ENCODE data around the gene AGBL4.

The AGBL4 gene

DNA sequence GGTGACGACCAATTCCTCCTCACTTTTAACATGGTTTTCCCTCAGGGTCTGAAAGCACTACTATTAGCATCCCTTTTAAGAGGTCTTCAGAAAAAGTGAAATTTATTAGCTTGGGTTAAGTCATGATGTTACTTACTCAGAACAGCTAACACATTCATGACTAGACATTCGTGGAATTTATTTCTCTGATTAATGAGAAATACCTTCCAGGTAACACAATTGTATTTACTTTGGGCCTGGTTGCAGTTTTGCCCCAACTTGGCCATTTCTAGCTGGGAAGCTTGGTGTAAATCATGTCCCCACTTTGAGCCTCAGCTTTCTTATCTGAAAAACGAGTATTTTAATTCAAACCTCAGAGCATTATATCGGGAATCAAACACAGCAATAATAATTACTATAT, 1432.6 kb downstream of the AGBL4 start:
- CTCF ChIA-PET = interaction anchor here (1.8 kb wide), 1 partner anchor 10 kb away, joined by 4 read pairs; no protein-coding TSS in a partner anchor
- TF ChIP-seq, protein P1, sequence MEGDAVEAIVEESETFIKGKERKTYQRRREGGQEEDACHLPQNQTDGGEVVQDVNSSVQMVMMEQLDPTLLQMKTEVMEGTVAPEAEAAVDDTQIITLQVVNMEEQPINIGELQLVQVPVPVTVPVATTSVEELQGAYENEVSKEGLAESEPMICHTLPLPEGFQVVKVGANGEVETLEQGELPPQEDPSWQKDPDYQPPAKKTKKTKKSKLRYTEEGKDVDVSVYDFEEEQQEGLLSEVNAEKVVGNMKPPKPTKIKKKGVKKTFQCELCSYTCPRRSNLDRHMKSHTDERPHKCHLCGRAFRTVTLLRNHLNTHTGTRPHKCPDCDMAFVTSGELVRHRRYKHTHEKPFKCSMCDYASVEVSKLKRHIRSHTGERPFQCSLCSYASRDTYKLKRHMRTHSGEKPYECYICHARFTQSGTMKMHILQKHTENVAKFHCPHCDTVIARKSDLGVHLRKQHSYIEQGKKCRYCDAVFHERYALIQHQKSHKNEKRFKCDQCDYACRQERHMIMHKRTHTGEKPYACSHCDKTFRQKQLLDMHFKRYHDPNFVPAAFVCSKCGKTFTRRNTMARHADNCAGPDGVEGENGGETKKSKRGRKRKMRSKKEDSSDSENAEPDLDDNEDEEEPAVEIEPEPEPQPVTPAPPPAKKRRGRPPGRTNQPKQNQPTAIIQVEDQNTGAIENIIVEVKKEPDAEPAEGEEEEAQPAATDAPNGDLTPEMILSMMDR (conservative IDR thresholded peaks at IDR 0.05; ENCODE audit: low read depth) = no peak

DNA sequence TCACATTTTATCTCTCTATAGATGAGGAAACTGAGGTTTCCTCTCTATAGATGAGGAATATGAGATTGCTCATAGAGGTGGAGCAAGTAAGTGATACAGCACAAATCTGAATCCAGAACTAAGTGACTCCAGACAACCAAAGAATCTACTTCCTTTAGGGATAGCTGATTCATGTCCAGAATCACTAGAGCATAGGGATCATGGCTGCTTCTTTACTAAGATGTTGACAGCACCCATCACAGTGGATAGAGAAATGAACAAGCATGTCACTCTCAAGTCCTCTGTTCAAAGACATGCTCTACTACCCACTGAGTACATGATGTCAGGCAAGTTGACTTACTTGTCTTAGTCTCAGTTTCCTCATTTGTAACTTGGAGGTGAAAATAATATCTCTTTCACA, 1435.7 kb downstream of the AGBL4 start:
- TF ChIP-seq, protein P1 (conservative IDR thresholded peaks at IDR 0.05; ENCODE audit: low read depth) = no peak
- POLR2A ChIA-PET (ENCODE audit: low non-redundant PET) = no interaction called here
- CTCF ChIA-PET = no interaction called here
- no peak overlapping the region for H3K27ac ChIP-seq
- DNase-seq (ENCODE audit: low spot score) = no peak

More for the DNA sequence above, 1432.6 kb downstream of the AGBL4 start:
- H3K27ac ChIP-seq = no peak overlapping the region
- POLR2A ChIA-PET (ENCODE audit: low non-redundant PET) = no interaction called here
- DNase-seq (ENCODE audit: low spot score) = no peak

DNA sequence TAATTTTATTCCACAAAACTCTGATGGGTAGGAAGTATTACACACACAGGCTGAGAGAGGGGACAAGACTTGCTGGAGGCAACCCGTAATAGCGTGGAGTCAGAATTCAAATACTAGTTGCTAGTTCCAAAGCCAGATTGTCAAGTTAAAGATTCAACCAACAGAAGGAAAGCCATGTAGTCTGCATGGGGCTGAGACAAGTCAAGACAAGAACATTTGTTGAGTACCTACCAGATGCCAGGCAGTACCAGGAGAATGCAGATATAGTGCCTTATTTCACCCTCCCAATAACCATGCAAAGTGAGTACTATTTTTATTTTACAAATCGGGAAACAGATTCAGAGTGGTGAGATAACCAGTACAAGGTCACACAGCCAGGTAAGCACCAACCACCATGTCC, 1441.3 kb downstream of the AGBL4 start:
- H3K27ac ChIP-seq = no peak overlapping the region
- TF ChIP-seq, protein P1 (conservative IDR thresholded peaks at IDR 0.05; ENCODE audit: low read depth) = no peak
- ChIA-PET POLR2A (ENCODE audit: low non-redundant PET) (no interaction called here), CTCF (interaction anchor here (1.3 kb wide), 1 partner anchor 9 kb away, joined by 4 read pairs; no protein-coding TSS in a partner anchor)
- no peak for DNase-seq (ENCODE audit: low spot score)

DNA sequence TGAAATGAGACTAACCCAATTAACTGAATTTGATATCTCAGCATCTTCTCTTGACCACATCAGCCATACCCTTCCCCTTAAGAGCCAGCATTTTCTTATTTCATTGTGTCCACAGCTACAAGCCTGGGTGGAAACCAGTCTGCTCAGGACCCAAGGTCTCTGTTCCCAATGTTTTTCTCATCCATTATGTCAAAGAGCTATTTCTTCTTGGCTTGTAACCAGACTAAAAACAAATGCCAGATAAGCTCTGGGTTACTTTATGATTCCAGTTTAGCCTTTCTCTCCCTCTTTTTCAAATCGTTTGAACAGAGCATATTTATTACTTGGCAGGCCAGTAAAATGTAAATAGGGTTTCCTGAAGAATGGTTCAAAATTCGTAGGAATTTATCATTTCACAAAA, 1442.5 kb downstream of the AGBL4 start:
- CTCF ChIA-PET = interaction anchor here (0.6 to 1.3 kb wide), 3 partner anchors 10 to 1677 kb away, joined by 3 to 4 read pairs (median 3); no protein-coding TSS in a partner anchor
- TF ChIP-seq, protein P1 (conservative IDR thresholded peaks at IDR 0.05; ENCODE audit: low read depth) = no peak
- DNase-seq (ENCODE audit: low spot score) = no peak
- POLR2A ChIA-PET (ENCODE audit: low non-redundant PET) = no interaction called here
- no peak overlapping the region for H3K27ac ChIP-seq

DNA sequence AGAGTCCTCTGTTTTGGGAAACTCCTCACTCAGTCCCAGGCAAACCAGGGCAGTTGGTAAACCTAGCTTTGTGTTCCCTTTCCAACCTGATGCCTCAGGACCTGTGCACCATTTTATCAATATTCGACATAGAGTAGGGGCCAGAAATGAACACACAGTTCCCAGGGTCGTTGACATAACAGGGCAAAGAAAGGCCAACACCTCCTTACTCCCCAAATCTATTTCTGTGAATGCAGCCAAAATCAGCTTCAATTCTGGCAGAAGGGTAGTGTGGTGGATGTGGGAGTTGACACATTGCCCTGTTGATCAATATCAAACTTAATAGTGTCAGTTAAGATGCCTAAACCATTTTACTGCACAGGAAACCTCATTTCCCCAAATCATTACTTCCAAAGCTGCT, 1447.2 kb downstream of the AGBL4 start:
- ChIA-PET POLR2A (ENCODE audit: low non-redundant PET) (no interaction called here), CTCF (no interaction called here)
- H3K27ac ChIP-seq = no peak overlapping the region
- no peak for DNase-seq (ENCODE audit: low spot score)
- TF ChIP-seq, protein P1 (conservative IDR thresholded peaks at IDR 0.05; ENCODE audit: low read depth) = no peak

DNA sequence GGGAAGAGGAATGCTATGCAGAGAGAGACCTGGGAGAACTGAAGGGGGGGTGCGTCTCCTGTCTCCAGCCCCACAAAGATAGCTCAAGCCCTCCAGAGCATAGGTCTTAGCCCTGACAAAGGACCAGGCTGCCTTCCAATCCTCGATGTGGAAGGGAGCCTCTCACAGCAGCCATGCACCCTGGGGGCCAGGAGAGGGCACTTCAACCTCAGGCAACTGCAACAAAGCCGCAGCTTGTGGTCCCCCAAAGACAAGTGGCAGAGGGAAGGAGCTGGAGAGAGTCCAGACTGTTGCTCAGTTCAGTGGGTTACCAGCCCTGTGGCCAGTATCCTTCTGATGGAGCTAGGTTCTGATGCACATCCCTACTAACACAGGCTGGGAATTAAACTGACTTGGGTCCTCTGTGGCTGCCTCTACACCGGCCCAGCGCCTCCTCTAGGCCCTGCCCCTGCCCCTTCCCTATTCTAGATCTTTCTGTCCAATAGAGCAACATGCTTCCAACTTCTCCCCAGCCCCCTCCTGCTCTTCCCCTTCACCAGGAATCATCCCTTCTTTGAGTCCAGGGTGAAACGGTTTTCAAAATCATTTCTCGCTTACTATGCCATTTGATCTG, 1451.0 kb downstream of the AGBL4 start:
- no peak overlapping the region for H3K27ac ChIP-seq
- DNase-seq (ENCODE audit: low spot score) = peak; percentile 34
- CTCF ChIA-PET = interaction anchor here (0.6 kb wide), 1 partner anchor 125 kb away, joined by 3 read pairs; no protein-coding TSS in a partner anchor
- TF ChIP-seq, protein P1 (conservative IDR thresholded peaks at IDR 0.05; ENCODE audit: low read depth) = peak; percentile 19
- POLR2A ChIA-PET (ENCODE audit: low non-redundant PET) = no interaction called here

Measured in RWPE1 (cell line).